ENCODE data around the gene MRPS18A.

- TF ChIP-seq CTCF (IDR thresholded peaks at IDR 0.05) (no peak), POLR2A (IDR thresholded peaks at IDR 0.05) (no peak)
Observed at GRCh38 chr6:43716099-43716498, 28.5 kb upstream of the MRPS18A start.

Measured in esophagus squamous epithelium (tissue), 4 donors.